HepG2 (cell line): ENCODE results near the gene ARL4D. TPM values are rescaled to one million over a fixed set of nuclear protein-coding genes. Genes with fewer than 3 reads are reported as not detected.

Experiments
- AKAP8 ChIP-seq: sonication (generic); formaldehyde crosslinking; IDR thresholded peaks from 2 replicates; pipeline ENCODE4 v1.5.1; 2020; ENCODE audit warnings: mild to moderate bottlenecking, missing genetic modification reagents
- ARID2 ChIP-seq: sonication (generic); formaldehyde crosslinking; IDR thresholded peaks from 2 replicates; pipeline ENCODE4 v1.8.1; 2022; ENCODE audit warnings: mild to moderate bottlenecking, missing genetic modification reagents, borderline replicate concordance
- ARNT2 ChIP-seq: sonication (generic); formaldehyde crosslinking; IDR thresholded peaks from 2 replicates; pipeline ENCODE4 v1.8.0; 2022; ENCODE audit warnings: mild to moderate bottlenecking, low read depth, missing genetic modification reagents, moderate library complexity
- CSRNP2 ChIP-seq: sonication (generic); formaldehyde crosslinking; conservative IDR thresholded peaks from 2 replicates; pipeline ENCODE4 v1.8.0; 2022; ENCODE audit warnings: low read depth, missing genetic modification reagents
- E2F1 ChIP-seq: sonication (generic); formaldehyde crosslinking; IDR thresholded peaks from 2 replicates; pipeline ENCODE4 v1.5.0; 2020; ENCODE audit warnings: missing genetic modification reagents
- EED ChIP-seq: sonication (generic); formaldehyde crosslinking; IDR thresholded peaks from 2 replicates; pipeline ENCODE4 v1.5.0; 2020; ENCODE audit warnings: mild to moderate bottlenecking, missing genetic modification reagents
- JUNB ChIP-seq: sonication (generic); formaldehyde crosslinking; IDR thresholded peaks from 2 replicates; pipeline ENCODE4 v1.8.0; 2022; ENCODE audit warnings: missing genetic modification reagents, mild to moderate bottlenecking, borderline replicate concordance
- KLF11 ChIP-seq: IDR thresholded peaks from 2 replicates; pipeline ENCODE4 v1.6.1; 2016; ENCODE audit warnings: missing compliant biosample characterization
- MEIS2 ChIP-seq: sonication (generic); formaldehyde crosslinking; IDR thresholded peaks from 2 replicates; pipeline ENCODE4 v1.9.0; 2021; ENCODE audit warnings: mild to moderate bottlenecking, missing genetic modification reagents
- POLR2AphosphoS2 ChIP-seq: IDR thresholded peaks from 2 replicates; pipeline ENCODE4 v1.6.1; 2011; ENCODE audit warnings: low read depth, low read length, improper control_type of control experiment
- POLR2AphosphoS5 ChIP-seq: IDR thresholded peaks from 2 replicates; pipeline ENCODE4 v1.6.1; 2012; ENCODE audit warnings: low read depth, low read length
- RXRB ChIP-seq: IDR thresholded peaks from 2 replicates; pipeline ENCODE4 v1.6.1; 2016; ENCODE audit warnings: borderline replicate concordance, missing genetic modification reagents, missing compliant biosample characterization
- SAP130 ChIP-seq: IDR thresholded peaks from 2 replicates; pipeline ENCODE4 v1.6.1; 2016; ENCODE audit warnings: low read depth
- TARDBP ChIP-seq: sonication (generic); formaldehyde crosslinking; IDR thresholded peaks from 2 replicates; pipeline ENCODE4 v1.8.0; 2022; ENCODE audit warnings: mild to moderate bottlenecking, missing genetic modification reagents
- ZBTB33 ChIP-seq: sonication (generic); formaldehyde crosslinking; IDR thresholded peaks from 2 replicates; pipeline ENCODE4 v1.4.0; 2020; ENCODE audit warnings: missing genetic modification reagents
- ZFP37 ChIP-seq: sonication (generic); formaldehyde crosslinking; IDR thresholded peaks from 2 replicates; pipeline ENCODE4 v1.4.0; 2020; ENCODE audit warnings: missing genetic modification reagents, borderline replicate concordance
- ZKSCAN1 ChIP-seq: fragments of 150-350 bp; IDR thresholded peaks from 2 replicates; pipeline ENCODE4 v1.6.1; 2014; ENCODE audit warnings: low read length
- ZKSCAN8 ChIP-seq: IDR thresholded peaks from 2 replicates; pipeline ENCODE4 v1.6.1; 2016; ENCODE audit warnings: borderline replicate concordance, missing genetic modification reagents, missing compliant biosample characterization
- ZNF160 ChIP-seq: sonication (generic); formaldehyde crosslinking; IDR thresholded peaks from 2 replicates; pipeline ENCODE4 v1.8.0; 2022; ENCODE audit warnings: mild to moderate bottlenecking, inconsistent platforms, missing genetic modification reagents
- ZNF234 ChIP-seq: sonication (generic); formaldehyde crosslinking; conservative IDR thresholded peaks from 2 replicates; pipeline ENCODE4 v1.5.1; 2020; ENCODE audit warnings: mild to moderate bottlenecking, missing genetic modification reagents
- ZNF276 ChIP-seq: sonication (generic); formaldehyde crosslinking; IDR thresholded peaks from 2 replicates; pipeline ENCODE4 v1.4.0; 2020; ENCODE audit warnings: mild to moderate bottlenecking, low read depth, missing genetic modification reagents
- ZNF33A ChIP-seq: sonication (generic); formaldehyde crosslinking; IDR thresholded peaks from 2 replicates; pipeline ENCODE4 v1.5.1; 2020; ENCODE audit warnings: missing genetic modification reagents, mild to moderate bottlenecking, moderate library complexity, borderline replicate concordance
- ZNF563 ChIP-seq: sonication (generic); formaldehyde crosslinking; IDR thresholded peaks from 2 replicates; pipeline ENCODE4 v1.8.0; 2022; ENCODE audit warnings: mild to moderate bottlenecking, moderate library complexity, missing genetic modification reagents
- ZNF672 ChIP-seq: sonication (generic); formaldehyde crosslinking; IDR thresholded peaks from 2 replicates; pipeline ENCODE4 v1.8.1; 2022; ENCODE audit warnings: missing genetic modification reagents
- polyA plus RNA-seq, 8 experiments: library from polyadenylated mRNA; depleted of rRNA in 3 of 8; stranded (reverse) in 7 of 8; unstranded in 1 of 8; fragments of >200 nt; fragmentation: Illumina TruSeq in 4 of 8; extraction: Trizol in 4 of 8; gene quantifications; 2 replicates each; pipeline versions ENCODE4 v1.2.1 to v1.2.3, GENCODE V29; 2011 to 2016; ENCODE audit warnings: low read depth in 4 of 8, missing spikeins in 1 of 8, mixed read lengths in 1 of 8; ENCODE audit not compliant: insufficient read depth in 1 of 8
- total RNA-seq, 5 experiments: library from RNA; depleted of rRNA; stranded (reverse); fragments of >200 nt; fragmentation: Illumina TruSeq; extraction: Trizol; gene quantifications; 2 replicates each; pipeline ENCODE4 v1.2.3, GENCODE V29; 2016; ENCODE audit warnings: low read depth in 1 of 5

ARL4D gene
- total and polyA plus RNA-seq, 2 of the 13 experiments (the other 11 are each of a cell fraction or from before 2014, with no cell fraction given): 9.0 to 25.9 TPM

GRCh38 chr17:43449470-43450248 is 50.9 kb downstream of the ARL4D start (continued):
- TF ChIP-seq POLR2AphosphoS5: 0 out of 2 replicates have a peak, but pooled peaks have one; percentile 28
- no peak for TF ChIP-seq ZNF160 (CRISPR knock-in tag)
- TF ChIP-seq TARDBP (CRISPR knock-in tag): peak; percentile 90
- TF ChIP-seq E2F1 (CRISPR knock-in tag): peak; percentile 25; the same call in 1 of the 2 replicates
- TF ChIP-seq ARID2 (CRISPR knock-in tag): 0 out of 2 replicates have a peak, but pooled peaks have one; percentile 74
- no peak for TF ChIP-seq CSRNP2 (CRISPR knock-in tag)
- TF ChIP-seq RXRB: peak; percentile 96
- TF ChIP-seq ZNF672 (CRISPR knock-in tag): no peak
- TF ChIP-seq EED (CRISPR knock-in tag): no peak
- no peak for TF ChIP-seq ZNF234 (CRISPR knock-in tag)
- TF ChIP-seq ZKSCAN8 (CRISPR knock-in tag): peak; percentile 84
- TF ChIP-seq ZKSCAN1: no peak
- TF ChIP-seq ZNF33A: peak; percentile 32; the same call in 1 of the 2 replicates
- no peak; the same call in 1 of the 2 replicates for TF ChIP-seq ZNF563 (CRISPR knock-in tag)
- no peak for TF ChIP-seq POLR2AphosphoS2
- peak; percentile 69; the same call in 1 of the 2 replicates for TF ChIP-seq MEIS2
- TF ChIP-seq ZNF276 (CRISPR knock-in tag): no peak
- TF ChIP-seq KLF11 (CRISPR knock-in tag): no peak
- TF ChIP-seq AKAP8 (CRISPR knock-in tag): peak; percentile 59; the same call in 1 of the 2 replicates
- TF ChIP-seq ZFP37 (CRISPR knock-in tag): no peak; the same call in 1 of the 2 replicates
- TF ChIP-seq ZBTB33 (CRISPR knock-in tag): peak; percentile 44; the same call in 1 of the 2 replicates
- TF ChIP-seq SAP130 (CRISPR knock-in tag): peak; percentile 77
- 0 out of 2 replicates have a peak, but pooled peaks have one; percentile 19 for TF ChIP-seq ARNT2 (CRISPR knock-in tag)
- TF ChIP-seq JUNB (CRISPR knock-in tag): no peak
